HEK293 (cell line): Measurements from ENCODE around the gene GRIPAP1.
A peak's percentile ranks its signal among the peaks of the same experiment; 100 is the strongest.

Experiments used
- BCL11B ChIP-seq: fragments of 450-650 bp; formaldehyde crosslinking; IDR thresholded peaks from 2 replicates; pipeline ENCODE4 v1.5.1; 2016; ENCODE audit warnings: low read depth, missing biosample characterization, missing genetic modification characterization
- HIC1 ChIP-seq: fragments of 450-650 bp; formaldehyde crosslinking; IDR thresholded peaks from 2 replicates; pipeline ENCODE4 v1.5.1; 2016; ENCODE audit warnings: missing biosample characterization, missing genetic modification characterization
- KLF1 ChIP-seq: fragments of 450-650 bp; formaldehyde crosslinking; IDR thresholded peaks from 2 replicates; pipeline ENCODE4 v1.5.1; 2016; ENCODE audit warnings: missing biosample characterization, missing genetic modification characterization
- MYNN ChIP-seq: fragments of 450-650 bp; formaldehyde crosslinking; IDR thresholded peaks from 2 replicates; pipeline ENCODE4 v1.5.1; 2016; ENCODE audit warnings: missing biosample characterization, missing genetic modification characterization, borderline replicate concordance
- REST ChIP-seq: fragments of 450-650 bp; formaldehyde crosslinking; IDR thresholded peaks from 2 replicates; pipeline ENCODE4 v1.5.1; 2016; ENCODE audit warnings: missing biosample characterization, missing genetic modification characterization
- SALL2 ChIP-seq: fragments of 450-650 bp; formaldehyde crosslinking; IDR thresholded peaks from 2 replicates; pipeline ENCODE4 v1.5.0; 2017; ENCODE audit warnings: missing biosample characterization, mild to moderate bottlenecking, missing genetic modification characterization, borderline replicate concordance
- SCRT2 ChIP-seq: fragments of 450-650 bp; formaldehyde crosslinking; IDR thresholded peaks from 2 replicates; pipeline ENCODE4 v1.5.1; 2016; ENCODE audit warnings: missing biosample characterization, missing genetic modification characterization
- SP7 ChIP-seq: fragments of 450-650 bp; formaldehyde crosslinking; IDR thresholded peaks from 2 replicates; pipeline ENCODE4 v1.5.1; 2016; ENCODE audit warnings: missing biosample characterization, missing genetic modification characterization
- ZBTB49 ChIP-seq: fragments of 450-650 bp; formaldehyde crosslinking; IDR thresholded peaks from 2 replicates; pipeline ENCODE4 v1.5.1; 2016; ENCODE audit warnings: missing biosample characterization, missing genetic modification characterization, low read depth
- ZIC2 ChIP-seq: fragments of 450-650 bp; formaldehyde crosslinking; IDR thresholded peaks from 2 replicates; pipeline ENCODE4 v1.5.1; 2016; ENCODE audit warnings: missing biosample characterization, missing genetic modification characterization
- ZNF16 ChIP-seq: fragments of 450-650 bp; formaldehyde crosslinking; IDR thresholded peaks from 2 replicates; pipeline ENCODE4 v1.5.1; 2016; ENCODE audit warnings: low read depth, missing biosample characterization, missing genetic modification characterization
- ZNF18 ChIP-seq: fragments of 450-650 bp; formaldehyde crosslinking; IDR thresholded peaks from 2 replicates; pipeline ENCODE4 v1.5.1; 2016; ENCODE audit warnings: missing biosample characterization, missing genetic modification characterization
- ZNF19 ChIP-seq: fragments of 450-650 bp; formaldehyde crosslinking; IDR thresholded peaks from 2 replicates; pipeline ENCODE4; 2016; ENCODE audit warnings: missing biosample characterization, missing genetic modification characterization, low read depth
- ZNF2 ChIP-seq: fragments of 450-650 bp; formaldehyde crosslinking; IDR thresholded peaks from 2 replicates; pipeline ENCODE4 v1.5.1; 2016; ENCODE audit warnings: missing biosample characterization, missing genetic modification characterization
- ZNF214 ChIP-seq: fragments of 450-650 bp; formaldehyde crosslinking; IDR thresholded peaks from 2 replicates; pipeline ENCODE4 v1.5.1; 2017; ENCODE audit warnings: missing biosample characterization, mild to moderate bottlenecking, missing genetic modification characterization, borderline replicate concordance
- ZNF221 ChIP-seq: fragments of 450-650 bp; formaldehyde crosslinking; IDR thresholded peaks from 2 replicates; pipeline ENCODE4 v1.5.1; 2017; ENCODE audit warnings: missing biosample characterization, missing genetic modification characterization, borderline replicate concordance
- ZNF239 ChIP-seq: fragments of 450-650 bp; formaldehyde crosslinking; IDR thresholded peaks from 2 replicates; pipeline ENCODE4 v1.5.1; 2016; ENCODE audit warnings: missing biosample characterization, missing genetic modification characterization
- ZNF280C ChIP-seq: fragments of 450-650 bp; formaldehyde crosslinking; IDR thresholded peaks from 2 replicates; pipeline ENCODE4 v1.5.1; 2016; ENCODE audit warnings: missing biosample characterization, missing genetic modification characterization
- ZNF311 ChIP-seq: fragments of 450-650 bp; formaldehyde crosslinking; IDR thresholded peaks from 2 replicates; pipeline ENCODE4 v1.5.1; 2017; ENCODE audit warnings: missing biosample characterization, missing genetic modification characterization, borderline replicate concordance
- ZNF350 ChIP-seq: fragments of 450-650 bp; formaldehyde crosslinking; IDR thresholded peaks from 2 replicates; pipeline ENCODE4 v1.5.0; 2017; ENCODE audit warnings: missing biosample characterization, mild to moderate bottlenecking, missing genetic modification characterization
- ZNF404 ChIP-seq: fragments of 450-650 bp; formaldehyde crosslinking; IDR thresholded peaks from 2 replicates; pipeline ENCODE4 v1.5.1; 2017; ENCODE audit warnings: missing biosample characterization, missing genetic modification characterization
- ZNF416 ChIP-seq: fragments of 450-650 bp; formaldehyde crosslinking; IDR thresholded peaks from 2 replicates; pipeline ENCODE4 v1.5.1; 2016; ENCODE audit warnings: missing biosample characterization, missing genetic modification characterization
- ZNF510 ChIP-seq: fragments of 450-650 bp; formaldehyde crosslinking; IDR thresholded peaks from 2 replicates; pipeline ENCODE4 v1.5.1; 2018; ENCODE audit warnings: mild to moderate bottlenecking, missing genetic modification characterization, missing biosample characterization; ENCODE audit not compliant: insufficient replicate concordance
- ZNF549 ChIP-seq: fragments of 450-650 bp; IDR thresholded peaks from 2 replicates; pipeline ENCODE4 v1.5.1; 2018; ENCODE audit warnings: missing biosample characterization, missing genetic modification characterization, mild to moderate bottlenecking, inconsistent platforms, moderate library complexity
- ZNF621 ChIP-seq: fragments of 450-650 bp; formaldehyde crosslinking; IDR thresholded peaks from 2 replicates; pipeline ENCODE4 v1.5.1; 2017; ENCODE audit warnings: missing biosample characterization, missing genetic modification characterization
- ZNF791 ChIP-seq: fragments of 450-650 bp; formaldehyde crosslinking; IDR thresholded peaks from 2 replicates; pipeline ENCODE4 v1.5.1; 2016; ENCODE audit warnings: missing biosample characterization, missing genetic modification characterization
- ZNF837 ChIP-seq: fragments of 450-650 bp; formaldehyde crosslinking; IDR thresholded peaks from 2 replicates; pipeline ENCODE4 v1.5.1; 2016; ENCODE audit warnings: missing biosample characterization, missing genetic modification characterization
- ZSCAN30 ChIP-seq: fragments of 450-650 bp; IDR thresholded peaks from 2 replicates; pipeline ENCODE4 v1.5.1; 2018; ENCODE audit warnings: missing biosample characterization, mild to moderate bottlenecking, missing genetic modification characterization, moderate library complexity

GRIPAP1 gene

GRCh38 chrX:49039598-49040375 is 37.7 kb upstream of the GRIPAP1 start (continued):
- TF ChIP-seq ZBTB49 (tag by site-specific recombination) = no peak
- TF ChIP-seq ZSCAN30 (tag by site-specific recombination) = no peak
- TF ChIP-seq ZNF221 = no peak
- TF ChIP-seq ZNF510 (tag by site-specific recombination) = no peak
- no peak for TF ChIP-seq SALL2 (tag by site-specific recombination)
- peak; percentile 54; the same call in 1 of the 2 replicates for TF ChIP-seq SP7 (tag by site-specific recombination)
- peak; percentile 41; the same call in 1 of the 2 replicates for TF ChIP-seq HIC1 (tag by site-specific recombination)
- no peak for TF ChIP-seq ZNF280C (tag by site-specific recombination)
- peak; percentile 40; the same call in 1 of the 2 replicates for TF ChIP-seq KLF1
- no peak for TF ChIP-seq ZNF18
- 0 out of 2 replicates have a peak, but pooled peaks have one; percentile 34 for TF ChIP-seq ZIC2
- no peak for TF ChIP-seq ZNF621 (tag by site-specific recombination)
- TF ChIP-seq BCL11B = no peak
- TF ChIP-seq ZNF791 (tag by site-specific recombination) = no peak
- no peak for TF ChIP-seq ZNF311 (tag by site-specific recombination)
- TF ChIP-seq MYNN (tag by site-specific recombination) = no peak
- no peak for TF ChIP-seq ZNF404
- no peak for TF ChIP-seq ZNF416 (tag by site-specific recombination)
- TF ChIP-seq ZNF16 (tag by site-specific recombination) = no peak
- TF ChIP-seq ZNF214 (tag by site-specific recombination) = no peak
- TF ChIP-seq ZNF837 (tag by site-specific recombination) = no peak
- TF ChIP-seq ZNF2 (tag by site-specific recombination) = no peak
- TF ChIP-seq ZNF350 (tag by site-specific recombination) = no peak
- no peak for TF ChIP-seq ZNF239 (tag by site-specific recombination)
- no peak for TF ChIP-seq ZNF549 (tag by site-specific recombination)
- 0 out of 2 replicates have a peak, but pooled peaks have one; percentile 14 for TF ChIP-seq SCRT2 (tag by site-specific recombination)
- no peak for TF ChIP-seq ZNF19
- TF ChIP-seq REST (tag by site-specific recombination) = no peak
